Tibial artery (tissue), 4 donors: ENCODE data around the gene RGS13.

Source experiments
- DNase-seq, 2 donors: peaks; one replicate each; pipeline ENCODE4 v3.0.0-alpha.2; 2019
- H3K27ac ChIP-seq, 2 donors: fragments of 200-600 bp; sonication (generic) in 1 of 2; 1 replicate in 1 of 2; 2 replicates in 1 of 2; pipeline ENCODE4 v1.5.1; 2018 to 2019; ENCODE audit warnings: mild to moderate bottlenecking in 1 of 2
- H3K27me3 ChIP-seq, 2 donors: fragments of 200-600 bp; sonication (generic) in 1 of 2; one replicate each; pipeline versions ENCODE4 v1.5.1 to v1.6.0; 2016 to 2019
- H3K36me3 ChIP-seq, 3 donors: fragments of 200-600 bp; sonication (generic) in 2 of 3; one replicate each; pipeline ENCODE4 v1.5.1; 2016 to 2019; ENCODE audit warnings: mild to moderate bottlenecking in 2 of 3
- H3K4me1 ChIP-seq, 4 donors: fragments of 200-600 bp; sonication (generic) in 2 of 4; 1 replicate in 3 of 4; 2 replicates in 1 of 4; pipeline ENCODE4 v1.5.1; 2016 to 2019
- H3K4me3 ChIP-seq, 2 donors: fragments of 200-600 bp; sonication (generic) in 1 of 2; 1 replicate in 1 of 2; 2 replicates in 1 of 2; pipeline ENCODE4 v1.5.1; 2018 to 2019; ENCODE audit warnings: mild to moderate bottlenecking in 2 of 2
- H3K9me3 ChIP-seq, 3 donors: fragments of 200-600 bp; sonication (generic) in 1 of 3; one replicate each; pipeline ENCODE4 v1.5.1; 2016 to 2019
- intact Hi-C: fragments of 100-400 bp; cut with DNase I; formaldehyde crosslinking; loops from one replicate; pipeline ENCODE4 v1.15.0; 2023; ENCODE audit warnings: low total_unique reads
- TF ChIP-seq, protein P1 (sequence below), 2 experiments: fragments of 200-600 bp in 1 of 2; fragments of 450-650 bp in 1 of 2; IDR thresholded peaks; one replicate each; pipeline ENCODE4 v1.5.1; 2017 to 2019; ENCODE audit warnings: antibody characterized with exemption in 2 of 2, mild to moderate bottlenecking in 1 of 2, moderate library complexity in 1 of 2

RGS13 gene

DNA sequence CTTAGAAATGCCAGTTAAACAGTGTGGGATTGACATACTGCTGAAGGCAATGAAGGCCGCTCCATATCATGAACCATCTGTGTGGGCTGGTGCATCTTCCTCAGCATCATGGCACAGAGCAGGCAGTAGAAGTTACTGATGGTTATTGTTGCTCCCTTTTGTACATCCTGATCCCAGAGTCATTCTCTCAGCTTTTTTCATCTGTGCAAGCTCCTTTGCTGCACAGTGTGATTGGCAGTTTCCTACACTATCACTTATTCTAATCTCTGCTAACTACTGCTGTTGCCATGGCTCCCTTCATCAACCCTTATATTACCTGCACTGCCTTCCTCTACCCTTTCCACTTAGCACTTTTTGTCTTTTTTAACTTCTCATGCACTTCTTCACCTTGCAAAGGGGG, 16.2 kb downstream of the RGS13 start:
- Histone ChIP-seq H3K4me3 (no peak overlapping the region), H3K4me1 (peaks cover 0 to 9% (median 0%) of the 10 kb centered on the region in 4 donors), H3K36me3 (no peaks in the 10 kb centered on the region), H3K27ac (no peak overlapping the region), H3K9me3 (no peaks in the 10 kb centered on the region), H3K27me3 (no peaks in the 10 kb centered on the region)
- no peak for DNase-seq
- intact Hi-C loops, result no loop called here
- TF ChIP-seq, protein P1, sequence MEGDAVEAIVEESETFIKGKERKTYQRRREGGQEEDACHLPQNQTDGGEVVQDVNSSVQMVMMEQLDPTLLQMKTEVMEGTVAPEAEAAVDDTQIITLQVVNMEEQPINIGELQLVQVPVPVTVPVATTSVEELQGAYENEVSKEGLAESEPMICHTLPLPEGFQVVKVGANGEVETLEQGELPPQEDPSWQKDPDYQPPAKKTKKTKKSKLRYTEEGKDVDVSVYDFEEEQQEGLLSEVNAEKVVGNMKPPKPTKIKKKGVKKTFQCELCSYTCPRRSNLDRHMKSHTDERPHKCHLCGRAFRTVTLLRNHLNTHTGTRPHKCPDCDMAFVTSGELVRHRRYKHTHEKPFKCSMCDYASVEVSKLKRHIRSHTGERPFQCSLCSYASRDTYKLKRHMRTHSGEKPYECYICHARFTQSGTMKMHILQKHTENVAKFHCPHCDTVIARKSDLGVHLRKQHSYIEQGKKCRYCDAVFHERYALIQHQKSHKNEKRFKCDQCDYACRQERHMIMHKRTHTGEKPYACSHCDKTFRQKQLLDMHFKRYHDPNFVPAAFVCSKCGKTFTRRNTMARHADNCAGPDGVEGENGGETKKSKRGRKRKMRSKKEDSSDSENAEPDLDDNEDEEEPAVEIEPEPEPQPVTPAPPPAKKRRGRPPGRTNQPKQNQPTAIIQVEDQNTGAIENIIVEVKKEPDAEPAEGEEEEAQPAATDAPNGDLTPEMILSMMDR (IDR thresholded peaks at IDR 0.05), result no peak

GRCh38 chr1:192654120-192654519, 18.2 kb downstream of the RGS13 start:
- peaks cover 0 to 9% (median 0%) of the 10 kb centered on the region in 4 donors for H3K4me1 ChIP-seq
- TF ChIP-seq, protein P1 (IDR thresholded peaks at IDR 0.05), result no peak
- H3K9me3 ChIP-seq, result no peaks in the 10 kb centered on the region
- no peaks in the 10 kb centered on the region for H3K27me3 ChIP-seq
- DNase-seq, result no peak
- H3K4me3 ChIP-seq, result no peak overlapping the region
- no peak overlapping the region for H3K27ac ChIP-seq
- intact Hi-C loops, result no loop called here
- H3K36me3 ChIP-seq, result no peaks in the 10 kb centered on the region

- Histone ChIP-seq H3K27me3 (no peaks in the 10 kb centered on the region), H3K4me3 (no peak overlapping the region), H3K9me3 (no peaks in the 10 kb centered on the region), H3K36me3 (no peaks in the 10 kb centered on the region), H3K4me1 (peaks cover 0 to 9% (median 0%) of the 10 kb centered on the region in 4 donors), H3K27ac (no peak overlapping the region)
- no peak for DNase-seq
- TF ChIP-seq, protein P1 (IDR thresholded peaks at IDR 0.05), result no peak
- intact Hi-C loops, result no loop called here
Measured at GRCh38 chr1:192654591-192655251, 18.8 kb downstream of the RGS13 start.

DNA sequence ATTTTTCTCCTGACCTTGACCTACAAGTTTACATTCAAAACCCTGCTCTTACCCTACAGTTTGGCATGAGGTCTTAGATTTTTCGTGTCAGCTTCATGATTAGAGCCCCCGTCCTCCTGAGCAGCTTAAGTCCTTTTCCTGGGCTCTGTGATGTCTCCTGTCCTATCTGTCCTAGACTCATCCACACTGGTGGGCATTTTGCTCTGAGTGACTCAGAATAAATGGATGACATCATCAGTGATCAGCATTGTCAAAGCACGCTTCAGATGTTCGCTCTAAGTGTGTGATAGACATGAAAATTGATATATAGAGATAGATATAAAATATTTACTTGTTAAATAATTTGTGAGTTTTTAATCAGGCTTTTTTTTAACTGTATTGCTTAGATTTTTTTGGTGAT, 21.8 kb downstream of the RGS13 start:
- intact Hi-C loops, result no loop called here
- TF ChIP-seq, protein P1 (IDR thresholded peaks at IDR 0.05), result no peak

DNA sequence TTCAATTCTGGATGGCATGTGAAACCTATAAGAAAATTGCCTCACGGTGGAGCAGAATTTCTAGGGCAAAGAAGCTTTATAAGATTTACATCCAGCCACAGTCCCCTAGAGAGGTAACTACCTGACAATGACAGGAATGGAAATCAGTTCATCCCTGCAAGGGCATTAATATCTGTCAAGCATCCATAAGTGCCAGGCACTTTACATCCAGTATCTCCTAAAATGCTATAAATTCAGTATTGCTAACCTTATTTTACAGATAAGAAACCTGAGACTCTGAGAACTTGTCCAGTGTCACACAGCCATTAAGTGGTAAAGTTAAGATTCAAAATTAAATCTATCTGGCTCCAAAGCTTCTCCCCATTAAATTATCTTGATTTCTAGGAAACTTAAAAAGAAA, 22.3 kb downstream of the RGS13 start:
- no peaks in the 10 kb centered on the region for H3K27me3 ChIP-seq
- TF ChIP-seq, protein P1 (IDR thresholded peaks at IDR 0.05), result no peak
- no peaks in the 10 kb centered on the region for H3K9me3 ChIP-seq
- DNase-seq, result no peak
- intact Hi-C loops, result no loop called here
- H3K27ac ChIP-seq, result no peak overlapping the region
- no peak overlapping the region for H3K4me3 ChIP-seq
- no peaks in the 10 kb centered on the region for H3K36me3 ChIP-seq
- H3K4me1 ChIP-seq, result peaks cover 0 to 9% (median 0%) of the 10 kb centered on the region in 4 donors

More for the DNA sequence above, 21.8 kb downstream of the RGS13 start:
- no peak overlapping the region for H3K27ac ChIP-seq
- no peak overlapping the region for H3K4me3 ChIP-seq
- no peaks in the 10 kb centered on the region for H3K9me3 ChIP-seq
- H3K36me3 ChIP-seq, result no peaks in the 10 kb centered on the region
- H3K4me1 ChIP-seq, result peaks cover 0 to 9% (median 0%) of the 10 kb centered on the region in 4 donors
- H3K27me3 ChIP-seq, result no peaks in the 10 kb centered on the region
- no peak for DNase-seq
